GM12891 (cell line): ENCODE measurements around the gene CCNL1.

Source experiments
- POLR2A ChIP-seq: IDR thresholded peaks from 2 replicates; pipeline ENCODE4 v1.6.1; 2011; ENCODE audit warnings: low read depth, low read length, control low read depth
- TAF1 ChIP-seq: IDR thresholded peaks from 2 replicates; pipeline ENCODE4 v1.6.1; 2011; ENCODE audit warnings: low read depth, low read length, control low read depth

DNA sequence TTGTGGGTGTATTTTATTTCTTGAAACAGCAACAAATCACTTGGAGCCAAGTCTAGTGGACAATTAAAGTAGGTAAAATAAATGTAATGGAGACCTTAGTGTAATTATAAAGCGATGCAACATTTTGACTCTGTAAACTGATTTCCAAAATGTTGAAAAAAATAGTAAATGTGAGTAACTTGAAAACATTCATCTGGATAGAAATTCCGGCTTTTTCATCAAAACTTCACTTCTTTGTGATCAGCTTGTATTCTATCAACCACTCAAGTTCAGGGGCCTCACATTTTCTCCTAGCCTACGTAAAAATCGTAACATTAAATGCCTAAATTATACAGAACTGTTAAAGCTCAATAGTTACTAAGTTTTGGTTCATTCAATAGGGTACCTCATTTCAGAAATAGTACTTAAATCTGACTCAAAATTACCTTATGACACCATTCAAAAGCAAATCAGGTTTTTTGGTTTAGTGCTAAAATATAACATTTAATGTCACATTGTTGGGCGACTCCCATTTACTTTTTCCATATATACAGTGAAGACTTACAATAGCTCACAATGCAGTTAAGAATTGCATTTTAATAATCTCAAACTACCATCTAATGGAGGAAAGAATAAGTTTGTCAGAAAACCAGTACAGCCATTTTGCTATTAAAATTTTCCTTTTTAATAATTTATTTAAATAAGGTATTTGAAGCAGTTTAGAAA is 12.7 kb downstream of the CCNL1 start:
- no peak for TF ChIP-seq TAF1
- no peak for TF ChIP-seq POLR2A
